ENCODE data around the gene SERINC3. TPM values are rescaled to one million over a fixed set of nuclear protein-coding genes. Genes with fewer than 3 reads are reported as not detected.

Gene SERINC3
- total RNA-seq, 1 donor from 2014 or later: 94.3 TPM

DNA sequence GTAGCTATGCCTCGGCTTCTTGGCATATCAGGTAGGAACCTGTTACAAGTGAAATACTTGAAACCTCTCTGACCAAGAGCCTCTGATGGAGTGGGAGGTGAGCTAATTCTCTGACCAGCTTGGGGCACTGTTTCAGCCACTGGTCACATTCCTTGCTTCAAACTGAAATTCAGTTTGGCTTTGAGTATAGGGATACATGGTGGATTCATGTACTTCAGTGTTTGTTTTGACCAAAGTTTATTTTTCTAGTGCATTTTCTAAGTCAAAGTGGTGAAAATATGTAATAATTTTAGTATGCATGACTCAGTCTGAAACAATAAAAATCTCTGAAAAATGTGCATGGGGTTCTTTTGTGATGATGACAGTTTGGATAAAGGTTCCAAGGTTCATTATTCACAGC is 27.6 kb downstream of the SERINC3 start:
- H3K79me2 ChIP-seq (ENCODE audit: insufficient read depth, low read length): no peaks in the 10 kb centered on the region
- Mint-ChIP-seq H3K4me1 (ENCODE audit: low read depth, unreplicated experiment) (peaks cover 41% of the 10 kb centered on the region), H3K4me3 (ENCODE audit: unreplicated experiment) (no peak overlapping the region), H3K9me3 (ENCODE audit: unreplicated experiment) (no peaks in the 10 kb centered on the region), H3K36me3 (ENCODE audit: low read depth, unreplicated experiment) (peaks cover 15% of the 10 kb centered on the region), H3K27ac (ENCODE audit: unreplicated experiment) (peak overlapping the region; percentile 97), H3K27me3 (ENCODE audit: low read depth, unreplicated experiment) (no peaks in the 10 kb centered on the region)
- peak overlapping the region; percentile 98 for H3K27ac ChIP-seq (ENCODE audit: low read depth, low read length)
- H3K9me3 ChIP-seq (ENCODE audit: insufficient read depth, low read depth, low read length): no peaks in the 10 kb centered on the region
- peaks cover 17% of the 10 kb centered on the region for H3K36me3 ChIP-seq (ENCODE audit: insufficient read depth, low read length)
- H3K9ac ChIP-seq (ENCODE audit: low read length): peak overlapping the region; percentile 77
- peaks cover 50% of the 10 kb centered on the region for H3K4me1 ChIP-seq (ENCODE audit: insufficient read depth, low read length)
- DNase-seq (ENCODE audit: low read depth) (peak; percentile 67), FAIRE-seq (no peak)
- peak overlapping the region; percentile 45 for H3K4me2 ChIP-seq (ENCODE audit: low read length)
- TF ChIP-seq, protein P1, sequence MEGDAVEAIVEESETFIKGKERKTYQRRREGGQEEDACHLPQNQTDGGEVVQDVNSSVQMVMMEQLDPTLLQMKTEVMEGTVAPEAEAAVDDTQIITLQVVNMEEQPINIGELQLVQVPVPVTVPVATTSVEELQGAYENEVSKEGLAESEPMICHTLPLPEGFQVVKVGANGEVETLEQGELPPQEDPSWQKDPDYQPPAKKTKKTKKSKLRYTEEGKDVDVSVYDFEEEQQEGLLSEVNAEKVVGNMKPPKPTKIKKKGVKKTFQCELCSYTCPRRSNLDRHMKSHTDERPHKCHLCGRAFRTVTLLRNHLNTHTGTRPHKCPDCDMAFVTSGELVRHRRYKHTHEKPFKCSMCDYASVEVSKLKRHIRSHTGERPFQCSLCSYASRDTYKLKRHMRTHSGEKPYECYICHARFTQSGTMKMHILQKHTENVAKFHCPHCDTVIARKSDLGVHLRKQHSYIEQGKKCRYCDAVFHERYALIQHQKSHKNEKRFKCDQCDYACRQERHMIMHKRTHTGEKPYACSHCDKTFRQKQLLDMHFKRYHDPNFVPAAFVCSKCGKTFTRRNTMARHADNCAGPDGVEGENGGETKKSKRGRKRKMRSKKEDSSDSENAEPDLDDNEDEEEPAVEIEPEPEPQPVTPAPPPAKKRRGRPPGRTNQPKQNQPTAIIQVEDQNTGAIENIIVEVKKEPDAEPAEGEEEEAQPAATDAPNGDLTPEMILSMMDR (IDR thresholded peaks at IDR 0.05; ENCODE audit: insufficient read depth, low read depth, low read length): no peak
- TF ChIP-seq EZH2 (IDR thresholded peaks at IDR 0.05; ENCODE audit: insufficient read depth, low read length): no peak
- no peaks in the 10 kb centered on the region for H3K27me3 ChIP-seq (ENCODE audit: insufficient read depth, low read length)
- no peaks in the 10 kb centered on the region for H4K20me1 ChIP-seq (ENCODE audit: insufficient read depth, low read length)
- H2AFZ ChIP-seq (ENCODE audit: low read depth, low read length): no peak overlapping the region
- H3K4me3 ChIP-seq (ENCODE audit: insufficient read depth, low read depth, low read length): no peak overlapping the region

- Histone ChIP-seq H4K20me1 (ENCODE audit: insufficient read depth, low read length) (no peaks in the 10 kb centered on the region), H3K9me3 (ENCODE audit: insufficient read depth, low read depth, low read length) (no peaks in the 10 kb centered on the region), H3K36me3 (ENCODE audit: insufficient read depth, low read length) (peaks cover 24% of the 10 kb centered on the region), H3K27me3 (ENCODE audit: insufficient read depth, low read length) (no peaks in the 10 kb centered on the region), H3K4me1 (ENCODE audit: insufficient read depth, low read length) (peaks cover 38% of the 10 kb centered on the region), H3K27ac (ENCODE audit: low read depth, low read length) (peak overlapping the region; percentile 78), H3K4me3 (ENCODE audit: insufficient read depth, low read depth, low read length) (no peak overlapping the region), H3K9ac (ENCODE audit: low read length) (peak overlapping the region; percentile 60), H2AFZ (ENCODE audit: low read depth, low read length) (no peak overlapping the region), H3K4me2 (ENCODE audit: low read length) (peak overlapping the region; percentile 14), H3K79me2 (ENCODE audit: insufficient read depth, low read length) (no peaks in the 10 kb centered on the region)
- Mint-ChIP-seq H3K36me3 (ENCODE audit: low read depth, unreplicated experiment) (peaks cover 19% of the 10 kb centered on the region), H3K27ac (ENCODE audit: unreplicated experiment) (peak overlapping the region; percentile 59), H3K9me3 (ENCODE audit: unreplicated experiment) (no peaks in the 10 kb centered on the region), H3K4me1 (ENCODE audit: low read depth, unreplicated experiment) (peaks cover 33% of the 10 kb centered on the region), H3K4me3 (ENCODE audit: unreplicated experiment) (no peak overlapping the region), H3K27me3 (ENCODE audit: low read depth, unreplicated experiment) (no peaks in the 10 kb centered on the region)
- FAIRE-seq (no peak), DNase-seq (ENCODE audit: low read depth) (no peak)
- TF ChIP-seq, protein P1 (IDR thresholded peaks at IDR 0.05; ENCODE audit: insufficient read depth, low read depth, low read length): no peak
- no peak for TF ChIP-seq EZH2 (IDR thresholded peaks at IDR 0.05; ENCODE audit: insufficient read depth, low read length)
Measured at GRCh38 chr20:44491635-44492395, 30.1 kb downstream of the SERINC3 start.

DNA sequence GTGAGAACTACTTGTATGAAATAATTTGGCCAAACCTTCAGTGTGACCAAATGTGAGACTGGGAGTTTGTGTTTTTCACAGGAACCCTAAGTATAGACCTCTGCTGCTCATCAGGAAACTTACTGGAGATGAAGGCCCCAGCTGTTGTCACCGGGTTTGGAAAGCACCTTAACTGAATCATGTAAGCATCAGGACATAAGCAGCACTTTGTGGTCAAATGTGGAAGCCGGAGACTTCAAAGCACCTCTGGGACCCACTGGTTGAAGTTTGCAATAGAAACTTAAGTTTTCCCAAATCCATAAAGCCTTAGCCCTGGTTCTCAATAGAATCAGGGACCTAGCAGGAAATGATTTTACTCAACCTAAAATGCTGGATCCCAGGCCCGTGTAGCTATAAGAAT is 31.9 kb downstream of the SERINC3 start:
- Histone ChIP-seq H3K4me2 (ENCODE audit: low read length) (no peak overlapping the region), H2AFZ (ENCODE audit: low read depth, low read length) (no peak overlapping the region), H3K27ac (ENCODE audit: low read depth, low read length) (no peak overlapping the region), H3K9me3 (ENCODE audit: insufficient read depth, low read depth, low read length) (no peaks in the 10 kb centered on the region), H3K79me2 (ENCODE audit: insufficient read depth, low read length) (no peaks in the 10 kb centered on the region), H3K36me3 (ENCODE audit: insufficient read depth, low read length) (peaks cover 34% of the 10 kb centered on the region), H4K20me1 (ENCODE audit: insufficient read depth, low read length) (no peaks in the 10 kb centered on the region), H3K4me3 (ENCODE audit: insufficient read depth, low read depth, low read length) (no peak overlapping the region), H3K4me1 (ENCODE audit: insufficient read depth, low read length) (peaks cover 19% of the 10 kb centered on the region), H3K27me3 (ENCODE audit: insufficient read depth, low read length) (no peaks in the 10 kb centered on the region), H3K9ac (ENCODE audit: low read length) (no peak overlapping the region)
- no peaks in the 10 kb centered on the region for H3K27me3 Mint-ChIP-seq (ENCODE audit: low read depth, unreplicated experiment)
- no peak for DNase-seq (ENCODE audit: low read depth)
- peaks cover 22% of the 10 kb centered on the region for H3K36me3 Mint-ChIP-seq (ENCODE audit: low read depth, unreplicated experiment)
- H3K27ac Mint-ChIP-seq (ENCODE audit: unreplicated experiment): no peak overlapping the region
- no peak for FAIRE-seq
- TF ChIP-seq, protein P1 (IDR thresholded peaks at IDR 0.05; ENCODE audit: insufficient read depth, low read depth, low read length): no peak
- no peak for TF ChIP-seq EZH2 (IDR thresholded peaks at IDR 0.05; ENCODE audit: insufficient read depth, low read length)
- H3K4me3 Mint-ChIP-seq (ENCODE audit: unreplicated experiment): no peak overlapping the region
- no peaks in the 10 kb centered on the region for H3K9me3 Mint-ChIP-seq (ENCODE audit: unreplicated experiment)
- peaks cover 17% of the 10 kb centered on the region for H3K4me1 Mint-ChIP-seq (ENCODE audit: low read depth, unreplicated experiment)

Measured in astrocyte (in vitro differentiated cells and primary cell).